Measurements from ENCODE around the gene CDT1. TPM values are rescaled to one million over a fixed set of nuclear protein-coding genes. Genes with fewer than 3 reads are reported as not detected.
A peak's percentile ranks its signal among the peaks of the same experiment; 100 is the strongest.

Gene CDT1
- total RNA-seq, 1 donor from 2014 or later, result 16.2 TPM

DNA sequence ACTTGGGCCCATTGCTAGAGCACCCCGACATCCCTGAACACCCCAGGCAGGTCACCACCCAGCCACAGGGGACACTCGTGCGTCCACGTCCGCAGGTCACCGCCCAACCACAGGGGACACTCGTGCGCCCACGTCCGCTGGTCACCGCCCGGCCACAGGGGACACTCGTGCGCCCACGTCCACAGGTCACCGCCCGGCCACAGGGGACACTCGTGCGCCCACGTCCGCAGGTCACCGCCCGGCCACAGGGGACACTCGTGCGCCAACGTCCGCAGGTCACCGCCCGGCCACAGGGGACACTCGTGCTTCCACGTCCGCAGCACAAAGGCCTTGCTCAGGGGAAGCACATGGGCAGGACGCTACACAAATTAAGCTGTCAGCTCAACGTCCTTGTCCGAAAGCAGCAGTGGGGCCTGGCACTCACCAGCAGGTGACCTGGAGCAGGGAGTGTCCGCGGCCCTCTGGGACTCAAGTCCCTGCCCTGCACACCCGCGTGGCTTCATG is 35.5 kb downstream of the CDT1 start:
- Mint-ChIP-seq H3K27me3 (ENCODE audit: unreplicated experiment) (peaks cover 6% of the 10 kb centered on the region), H3K4me1 (ENCODE audit: unreplicated experiment) (no peaks in the 10 kb centered on the region), H3K4me3 (ENCODE audit: unreplicated experiment) (peak overlapping the region; percentile 31), H3K36me3 (ENCODE audit: low read depth, unreplicated experiment) (peaks cover 9% of the 10 kb centered on the region), H3K27ac (ENCODE audit: unreplicated experiment) (no peak overlapping the region), H3K9me3 (ENCODE audit: unreplicated experiment) (no peaks in the 10 kb centered on the region)
- no peak for DNase-seq (ENCODE audit: low spot score)
- peak; percentile 29 for TF ChIP-seq CTCF (IDR thresholded peaks at IDR 0.05; ENCODE audit: unreplicated experiment)

DNA sequence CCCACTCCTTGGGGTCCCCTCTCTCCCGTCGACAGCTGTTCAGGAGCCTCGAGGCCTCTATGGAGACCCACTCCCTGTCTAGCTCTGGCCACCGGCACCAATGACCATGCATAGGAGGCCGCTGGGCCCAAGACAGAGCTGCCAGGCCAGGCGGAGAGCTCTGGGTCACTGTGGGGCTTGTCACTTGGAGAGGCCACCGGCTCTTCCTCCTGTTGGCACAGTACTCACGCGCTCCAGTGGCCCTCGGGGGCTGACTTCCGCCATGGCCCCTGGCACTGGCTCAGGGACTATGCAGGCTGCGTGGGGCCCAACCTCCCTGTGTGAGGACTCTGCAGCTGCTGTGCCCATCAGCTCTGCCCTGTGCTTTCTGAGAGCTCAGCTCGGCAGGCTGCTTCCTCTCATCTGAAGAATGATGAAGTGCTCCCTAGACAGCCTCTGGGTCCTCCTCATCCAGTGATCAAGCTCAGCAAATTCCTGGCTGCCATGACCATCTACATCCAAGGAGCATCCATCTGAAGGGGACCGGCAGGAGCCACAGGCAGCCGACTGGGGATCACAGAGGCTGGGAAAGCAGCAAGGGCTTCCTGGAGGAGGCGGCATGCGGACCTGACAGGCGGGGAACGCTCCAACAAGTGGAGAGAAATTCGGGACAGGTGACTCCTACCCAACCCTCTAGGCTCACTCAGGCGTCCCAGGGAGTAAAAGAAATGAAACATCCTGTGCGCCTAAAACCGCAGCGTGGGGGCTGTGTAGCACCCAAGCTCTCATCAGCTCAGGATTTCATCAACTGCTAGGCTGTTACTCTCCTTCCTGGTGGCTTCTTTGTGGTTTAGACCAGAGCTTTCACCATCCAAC is 36.4 kb downstream of the CDT1 start:
- no peaks in the 10 kb centered on the region for H3K9me3 Mint-ChIP-seq (ENCODE audit: unreplicated experiment)
- no peak overlapping the region for H3K27ac Mint-ChIP-seq (ENCODE audit: unreplicated experiment)
- peaks cover 9% of the 10 kb centered on the region for H3K36me3 Mint-ChIP-seq (ENCODE audit: low read depth, unreplicated experiment)
- no peak for DNase-seq (ENCODE audit: low spot score)
- TF ChIP-seq CTCF (IDR thresholded peaks at IDR 0.05; ENCODE audit: unreplicated experiment), result no peak
- H3K4me1 Mint-ChIP-seq (ENCODE audit: unreplicated experiment), result no peaks in the 10 kb centered on the region
- H3K4me3 Mint-ChIP-seq (ENCODE audit: unreplicated experiment), result no peak overlapping the region
- H3K27me3 Mint-ChIP-seq (ENCODE audit: unreplicated experiment), result peaks cover 6% of the 10 kb centered on the region

GRCh38 chr16:88840600-88841215 is 37.1 kb downstream of the CDT1 start:
- Mint-ChIP-seq H3K27ac (ENCODE audit: unreplicated experiment) (no peak overlapping the region), H3K4me3 (ENCODE audit: unreplicated experiment) (no peak overlapping the region), H3K4me1 (ENCODE audit: unreplicated experiment) (no peaks in the 10 kb centered on the region), H3K27me3 (ENCODE audit: unreplicated experiment) (peaks cover 6% of the 10 kb centered on the region), H3K36me3 (ENCODE audit: low read depth, unreplicated experiment) (peaks cover 9% of the 10 kb centered on the region), H3K9me3 (ENCODE audit: unreplicated experiment) (no peaks in the 10 kb centered on the region)
- no peak for TF ChIP-seq CTCF (IDR thresholded peaks at IDR 0.05; ENCODE audit: unreplicated experiment)
- DNase-seq (ENCODE audit: low spot score), result no peak

- Mint-ChIP-seq H3K27me3 (ENCODE audit: unreplicated experiment) (peaks cover 6% of the 10 kb centered on the region), H3K27ac (ENCODE audit: unreplicated experiment) (no peak overlapping the region), H3K4me1 (ENCODE audit: unreplicated experiment) (no peaks in the 10 kb centered on the region), H3K36me3 (ENCODE audit: low read depth, unreplicated experiment) (peaks cover 9% of the 10 kb centered on the region), H3K9me3 (ENCODE audit: unreplicated experiment) (no peaks in the 10 kb centered on the region), H3K4me3 (ENCODE audit: unreplicated experiment) (no peak overlapping the region)
- DNase-seq (ENCODE audit: low spot score), result no peak
- TF ChIP-seq CTCF (IDR thresholded peaks at IDR 0.05; ENCODE audit: unreplicated experiment), result no peak
These were observed 38.1 kb downstream of the CDT1 start for GRCh38 chr16:88841521-88842307.

Measured in endothelial cell (in vitro differentiated cells).